DOHH2 (cell line): Measurements from ENCODE around the gene GNLY.

Experiments
- EZH2phosphoT487 ChIP-seq: fragments of 200-600 bp; sonication (generic); IDR thresholded peaks from 2 replicates; pipeline ENCODE4 v1.6.1; 2017; ENCODE audit warnings: borderline replicate concordance, mild to moderate bottlenecking, antibody characterized with exemption, low read length, moderate library complexity, mixed read lengths
- TF ChIP-seq, protein P1 (sequence below): fragments of 200-600 bp; sonication (generic); IDR thresholded peaks from one replicate; pipeline ENCODE4 v1.5.1; 2014; ENCODE audit warnings: antibody characterized with exemption, mild to moderate bottlenecking, low read depth, low read length; ENCODE audit not compliant: poor library complexity, severe bottlenecking

- TF ChIP-seq, protein P1, sequence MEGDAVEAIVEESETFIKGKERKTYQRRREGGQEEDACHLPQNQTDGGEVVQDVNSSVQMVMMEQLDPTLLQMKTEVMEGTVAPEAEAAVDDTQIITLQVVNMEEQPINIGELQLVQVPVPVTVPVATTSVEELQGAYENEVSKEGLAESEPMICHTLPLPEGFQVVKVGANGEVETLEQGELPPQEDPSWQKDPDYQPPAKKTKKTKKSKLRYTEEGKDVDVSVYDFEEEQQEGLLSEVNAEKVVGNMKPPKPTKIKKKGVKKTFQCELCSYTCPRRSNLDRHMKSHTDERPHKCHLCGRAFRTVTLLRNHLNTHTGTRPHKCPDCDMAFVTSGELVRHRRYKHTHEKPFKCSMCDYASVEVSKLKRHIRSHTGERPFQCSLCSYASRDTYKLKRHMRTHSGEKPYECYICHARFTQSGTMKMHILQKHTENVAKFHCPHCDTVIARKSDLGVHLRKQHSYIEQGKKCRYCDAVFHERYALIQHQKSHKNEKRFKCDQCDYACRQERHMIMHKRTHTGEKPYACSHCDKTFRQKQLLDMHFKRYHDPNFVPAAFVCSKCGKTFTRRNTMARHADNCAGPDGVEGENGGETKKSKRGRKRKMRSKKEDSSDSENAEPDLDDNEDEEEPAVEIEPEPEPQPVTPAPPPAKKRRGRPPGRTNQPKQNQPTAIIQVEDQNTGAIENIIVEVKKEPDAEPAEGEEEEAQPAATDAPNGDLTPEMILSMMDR, result no peak
- TF ChIP-seq EZH2phosphoT487, result no peak
Measured at GRCh38 chr2:85649201-85650190, 44.7 kb upstream of the GNLY start.
